HAP-1 (cell line): ENCODE measurements around the gene BNC2.

ENCODE experiments used
- DNase-seq, 2 experiments: peaks; one replicate each; pipeline ENCODE4 v3.0.0-alpha.2; 2016 to 2020; ENCODE audit warnings: low spot score in 2 of 2
- H3K27me3 ChIP-seq: fragments of 250-450 bp; sonication (Bioruptor Pico); 2 replicates; pipeline ENCODE4 v1.5.1; 2020; ENCODE audit warnings: low read depth, mild to moderate bottlenecking, moderate library complexity
- H3K36me3 ChIP-seq: fragments of 250-450 bp; sonication (Bioruptor Pico); replicated peaks from 2 replicates; pipeline ENCODE4 v1.5.1; 2020; ENCODE audit warnings: mild to moderate bottlenecking
- H3K4me1 ChIP-seq: fragments of 250-450 bp; sonication (Bioruptor Pico); 2 replicates; pipeline ENCODE4 v1.5.1; 2020; ENCODE audit warnings: mild to moderate bottlenecking
- H3K4me3 ChIP-seq: fragments of 250-450 bp; sonication (Bioruptor Pico); 2 replicates; pipeline ENCODE4 v1.5.1; 2020; ENCODE audit warnings: mild to moderate bottlenecking, moderate library complexity
- H3K9me3 ChIP-seq: fragments of 250-450 bp; sonication (Bioruptor Pico); 2 replicates; pipeline ENCODE4 v1.5.1; 2020; ENCODE audit warnings: mild to moderate bottlenecking, moderate library complexity
- in situ Hi-C: fragments of 300-500 bp; cut with MboI; formaldehyde crosslinking; loops from 3 replicates; pipeline ENCODE4 v1.14.3; 2020; ENCODE audit warnings: low sequenced_read_pairs, inconsistent platforms, mixed read lengths

BNC2 gene

GRCh38 chr9:16368237-16369087, 502.0 kb downstream of the BNC2 start:
- in situ Hi-C loops = no loop called here
- Histone ChIP-seq H3K36me3 (no peaks in the 10 kb centered on the region), H3K9me3 (no peaks in the 10 kb centered on the region), H3K4me3 (no peak overlapping the region), H3K27me3 (no peaks in the 10 kb centered on the region), H3K4me1 (no peaks in the 10 kb centered on the region)
- DNase-seq = no peak

GRCh38 chr9:16367605-16368231, 502.8 kb downstream of the BNC2 start:
- no peaks in the 10 kb centered on the region for H3K4me1 ChIP-seq
- DNase-seq = no peak
- H3K36me3 ChIP-seq = no peaks in the 10 kb centered on the region
- H3K9me3 ChIP-seq = no peaks in the 10 kb centered on the region
- H3K27me3 ChIP-seq = no peaks in the 10 kb centered on the region
- in situ Hi-C loops = no loop called here
- no peak overlapping the region for H3K4me3 ChIP-seq

GRCh38 chr9:16364347-16364746, 506.1 kb downstream of the BNC2 start:
- H3K27me3 ChIP-seq = no peaks in the 10 kb centered on the region
- H3K9me3 ChIP-seq = no peaks in the 10 kb centered on the region
- DNase-seq = no peak
- in situ Hi-C loops = no loop called here
- H3K36me3 ChIP-seq = no peaks in the 10 kb centered on the region
- H3K4me1 ChIP-seq = no peaks in the 10 kb centered on the region
- H3K4me3 ChIP-seq = no peak overlapping the region

GRCh38 chr9:16363916-16364315, 506.6 kb downstream of the BNC2 start:
- H3K4me3 ChIP-seq = no peak overlapping the region
- no peaks in the 10 kb centered on the region for H3K4me1 ChIP-seq
- in situ Hi-C loops = no loop called here
- no peaks in the 10 kb centered on the region for H3K9me3 ChIP-seq
- DNase-seq = no peak
- H3K27me3 ChIP-seq = no peaks in the 10 kb centered on the region
- H3K36me3 ChIP-seq = no peaks in the 10 kb centered on the region

- Histone ChIP-seq H3K4me1 (no peaks in the 10 kb centered on the region), H3K27me3 (no peaks in the 10 kb centered on the region), H3K36me3 (no peaks in the 10 kb centered on the region), H3K4me3 (no peak overlapping the region), H3K9me3 (no peaks in the 10 kb centered on the region)
- DNase-seq = no peak
- in situ Hi-C loops = no loop called here
Observed at GRCh38 chr9:16363073-16363781, 507.2 kb downstream of the BNC2 start.

- in situ Hi-C loops = no loop called here
- Histone ChIP-seq H3K9me3 (no peaks in the 10 kb centered on the region), H3K4me3 (no peak overlapping the region), H3K36me3 (no peaks in the 10 kb centered on the region), H3K27me3 (no peaks in the 10 kb centered on the region), H3K4me1 (no peaks in the 10 kb centered on the region)
- DNase-seq = no peak
Observed at GRCh38 chr9:16361939-16362338, 508.5 kb downstream of the BNC2 start.

GRCh38 chr9:16361118-16361517, 509.4 kb downstream of the BNC2 start:
- no peak overlapping the region for H3K4me3 ChIP-seq
- in situ Hi-C loops = no loop called here
- H3K4me1 ChIP-seq = no peaks in the 10 kb centered on the region
- no peaks in the 10 kb centered on the region for H3K36me3 ChIP-seq
- no peaks in the 10 kb centered on the region for H3K27me3 ChIP-seq
- H3K9me3 ChIP-seq = no peaks in the 10 kb centered on the region
- no peak for DNase-seq

GRCh38 chr9:16360247-16360646, 510.2 kb downstream of the BNC2 start:
- H3K9me3 ChIP-seq = no peaks in the 10 kb centered on the region
- in situ Hi-C loops = no loop called here
- no peaks in the 10 kb centered on the region for H3K27me3 ChIP-seq
- no peak for DNase-seq
- H3K4me1 ChIP-seq = no peaks in the 10 kb centered on the region
- H3K4me3 ChIP-seq = no peak overlapping the region
- H3K36me3 ChIP-seq = no peaks in the 10 kb centered on the region
